Measurements from ENCODE around the gene XRCC3. TPM values are rescaled to one million over a fixed set of nuclear protein-coding genes. Genes with fewer than 3 reads are reported as not detected.
A peak's percentile ranks its signal among the peaks of the same experiment; 100 is the strongest.

XRCC3 gene
- total and polyA plus RNA-seq, 7 experiments from 2014 or later, result 5.1 to 38.9 (median 10.2) TPM

DNA sequence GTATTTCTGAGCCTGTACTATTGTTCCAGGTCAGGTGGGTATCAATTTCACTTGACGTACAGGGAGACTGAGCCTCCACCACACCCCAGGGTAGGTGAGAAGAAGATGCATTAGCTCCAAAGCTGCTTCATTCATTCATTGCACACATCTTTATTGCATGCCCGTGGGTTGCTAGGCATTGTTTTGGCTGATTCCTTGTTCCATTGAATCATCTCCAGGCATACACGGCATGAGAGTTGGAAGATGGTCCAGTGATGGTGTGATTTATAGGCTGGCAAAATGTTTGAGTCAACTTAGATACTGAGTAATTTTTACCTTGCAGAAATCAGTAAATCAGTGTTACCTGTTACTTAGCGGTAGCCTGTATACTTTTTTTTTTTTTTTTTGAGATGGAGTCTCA is 65.0 kb downstream of the XRCC3 start:
- no peaks in the 10 kb centered on the region for H3K9me3 ChIP-seq (ENCODE audit: control insufficient read depth in 2 of 3, low read length in 3 of 3)
- no peak overlapping the region for H3K27ac Mint-ChIP-seq
- H3K9me3 Mint-ChIP-seq, result no peaks in the 10 kb centered on the region
- CTCF ChIA-PET, result interaction anchor here (0.6 kb wide), 1 partner anchor 76 kb away, joined by 4 read pairs; no protein-coding TSS in a partner anchor
- H3K36me3 Mint-ChIP-seq, result peaks cover 3 to 10% (median 5%) of the 10 kb centered on the region in 5 donors
- peaks cover 0 to 20% (median under 1%) of the 10 kb centered on the region in 3 experiments for H3K36me3 ChIP-seq (ENCODE audit: control insufficient read depth in 2 of 3, insufficient read depth in 3 of 3, low read length in 3 of 3)
- H3K27me3 ChIP-seq (ENCODE audit: control insufficient read depth in 2 of 2, insufficient read depth in 2 of 2, low read length in 2 of 2), result no peaks in the 10 kb centered on the region
- H3K27ac ChIP-seq (ENCODE audit: low read depth, low read length), result no peak overlapping the region
- H3K4me1 ChIP-seq (ENCODE audit: control insufficient read depth in 2 of 2, insufficient read depth in 2 of 2, low read length in 2 of 2), result no peaks in the 10 kb centered on the region
- DNase-seq (no peak), ATAC-seq (no peak)
- POLR2A ChIA-PET, result no interaction called here
- H3K4me1 Mint-ChIP-seq, result peaks cover 0 to 40% (median 31%) of the 10 kb centered on the region in 7 donors
- H3K27me3 Mint-ChIP-seq, result no peaks in the 10 kb centered on the region
- intact Hi-C loops (cut with micrococcal nuclease), result no loop called here
- no peak overlapping the region for H3K4me3 ChIP-seq (ENCODE audit: low read length)
- H3K4me3 Mint-ChIP-seq, result no peak overlapping the region

- intact Hi-C loops (cut with micrococcal nuclease), result no loop called here
- no peak for DNase-seq
- peaks cover 0 to 4% (median 0%) of the 10 kb centered on the region in 5 donors for H3K36me3 Mint-ChIP-seq
- no peak overlapping the region for H3K27ac ChIP-seq (ENCODE audit: low read depth, low read length)
- H3K27ac Mint-ChIP-seq, result peak overlapping the region in 1 of 9 donors; percentile 49
- no peaks in the 10 kb centered on the region for H3K4me1 ChIP-seq (ENCODE audit: control insufficient read depth in 2 of 2, insufficient read depth in 2 of 2, low read length in 2 of 2)
- H3K27me3 ChIP-seq (ENCODE audit: control insufficient read depth in 2 of 2, insufficient read depth in 2 of 2, low read length in 2 of 2), result no peaks in the 10 kb centered on the region
- ChIA-PET CTCF (interaction anchor here (0.6 kb wide), 1 partner anchor 29 kb away, joined by 6 read pairs; no protein-coding TSS in a partner anchor), POLR2A (no interaction called here)
- ATAC-seq, result no peak
- no peaks in the 10 kb centered on the region for H3K9me3 Mint-ChIP-seq
- H3K9me3 ChIP-seq (ENCODE audit: control insufficient read depth in 2 of 3, low read length in 3 of 3), result no peaks in the 10 kb centered on the region
- no peaks in the 10 kb centered on the region for H3K27me3 Mint-ChIP-seq
- H3K4me3 ChIP-seq (ENCODE audit: low read length), result no peak overlapping the region
- H3K36me3 ChIP-seq (ENCODE audit: control insufficient read depth in 2 of 3, insufficient read depth in 3 of 3, low read length in 3 of 3), result peaks cover 0 to 11% (median 0%) of the 10 kb centered on the region in 3 experiments
- peak overlapping the region in 1 of 10 donors; percentile 38 for H3K4me3 Mint-ChIP-seq
- H3K4me1 Mint-ChIP-seq, result peaks cover 0 to 46% (median 35%) of the 10 kb centered on the region in 7 donors
Measured at GRCh38 chr14:103649001-103649400, 66.2 kb downstream of the XRCC3 start.

Other genes with a start within 250 kb of the XRCC3 start
- 10 to 100 TPM in 1 of 5 experiments, 1 to 10 TPM in 4; 1.4 to 19.8 (median 2.5) TPM for gene CKB, start 192.6 kb downstream of the XRCC3 start, total RNA-seq
- under 1 TPM in 1 of 2 donors, not detected in 1; 0.40 TPM for gene CKB, start 192.6 kb downstream of the XRCC3 start, polyA plus RNA-seq
- gene TRMT61A, start 186.3 kb downstream of the XRCC3 start, total RNA-seq, result 10 to 100 TPM in 4 of 5 experiments, 1 to 10 TPM in 1; 9.8 to 15.1 (median 14.1) TPM
- gene TRMT61A, start 186.3 kb downstream of the XRCC3 start, polyA plus RNA-seq, result 10 to 100 TPM in 1 of 2 donors, 1 to 10 TPM in 1; 6.3 to 12.2 TPM
- gene BAG5, start 152.8 kb downstream of the XRCC3 start, total RNA-seq, result 10 to 100 TPM; 29.9 to 38.9 (median 36.4) TPM
- 10 to 100 TPM; 46.2 to 51.7 TPM for gene BAG5, start 152.8 kb downstream of the XRCC3 start, polyA plus RNA-seq
- gene COA8, start 152.5 kb downstream of the XRCC3 start, total RNA-seq, result 10 to 100 TPM; 13.6 to 26.3 (median 24.1) TPM
- gene COA8, start 152.5 kb downstream of the XRCC3 start, polyA plus RNA-seq, result 10 to 100 TPM; 36.7 to 51.3 TPM
- 100 to 1,000 TPM; 150 to 268 (median 174) TPM for gene KLC1, start 86.2 kb downstream of the XRCC3 start, total RNA-seq
- 10 to 100 TPM; 65.5 to 75.8 TPM for gene KLC1, start 86.2 kb downstream of the XRCC3 start, polyA plus RNA-seq
- gene ZFYVE21, start 359 bp upstream of the XRCC3 start, total RNA-seq, result 10 to 100 TPM in 4 of 5 experiments, 1 to 10 TPM in 1; 5.8 to 19.0 (median 16.8) TPM
- 10 to 100 TPM in 1 of 2 donors, 1 to 10 TPM in 1; 8.9 to 15.6 TPM for gene ZFYVE21, start 359 bp upstream of the XRCC3 start, polyA plus RNA-seq
- gene PPP1R13B, start 132.1 kb upstream of the XRCC3 start, total RNA-seq, result 10 to 100 TPM; 10.8 to 26.8 (median 17.7) TPM
- 1 to 10 TPM; 3.3 to 3.9 TPM for gene PPP1R13B, start 132.1 kb upstream of the XRCC3 start, polyA plus RNA-seq
- gene TDRD9, start 213.0 kb upstream of the XRCC3 start, total RNA-seq, result 1 to 10 TPM in 1 of 5 experiments, under 1 TPM in 3, not detected in 1; 0.16 to 6.4 (median 0.43) TPM
- gene TDRD9, start 213.0 kb upstream of the XRCC3 start, polyA plus RNA-seq, result under 1 TPM; 0.25 to 0.91 TPM
- gene RD3L, start 227.1 kb upstream of the XRCC3 start, total RNA-seq, result not detected
- gene RD3L, start 227.1 kb upstream of the XRCC3 start, polyA plus RNA-seq, result not detected